Measurements from ENCODE around the gene FRMD4A.
"Not testable (repeated sequence)": the region's sequence is repeated elsewhere in the genome, so short reads cannot be mapped to it uniquely, and the experiment has no call there.

FRMD4A gene

GRCh38 chr10:13716081-13717071 lies 614.3 kb downstream of the FRMD4A start:
- DNase-seq (ENCODE audit: low read depth): no peak

GRCh38 chr10:13715596-13715995 lies 615.1 kb downstream of the FRMD4A start:
- DNase-seq (ENCODE audit: low read depth): not testable (repeated sequence)

GRCh38 chr10:13715100-13715499 lies 615.6 kb downstream of the FRMD4A start:
- DNase-seq (ENCODE audit: low read depth): no peak

GRCh38 chr10:13712837-13713581 lies 617.7 kb downstream of the FRMD4A start:
- DNase-seq (ENCODE audit: low read depth): no peak

GRCh38 chr10:13712476-13712836 lies 618.3 kb downstream of the FRMD4A start:
- no peak for DNase-seq (ENCODE audit: low read depth)

GRCh38 chr10:13711291-13711690 lies 619.4 kb downstream of the FRMD4A start:
- DNase-seq (ENCODE audit: low read depth): no peak

- no peak for DNase-seq (ENCODE audit: low read depth)
Observed at GRCh38 chr10:13709931-13710650, 620.6 kb downstream of the FRMD4A start.

- DNase-seq (ENCODE audit: low read depth): no peak
Observed at GRCh38 chr10:13708256-13708990, 622.3 kb downstream of the FRMD4A start.

- no peak for DNase-seq (ENCODE audit: low read depth)
Observed at GRCh38 chr10:13707156-13707881, 623.4 kb downstream of the FRMD4A start.

- DNase-seq (ENCODE audit: low read depth): no peak
Observed at GRCh38 chr10:13706604-13707003, 624.1 kb downstream of the FRMD4A start.

- no peak for DNase-seq (ENCODE audit: low read depth)
Observed at GRCh38 chr10:13706175-13706574, 624.5 kb downstream of the FRMD4A start.

- no peak for DNase-seq (ENCODE audit: low read depth)
Observed at GRCh38 chr10:13705526-13706174, 625.1 kb downstream of the FRMD4A start.

- DNase-seq (ENCODE audit: low read depth): no peak
Observed at GRCh38 chr10:13704964-13705363, 625.8 kb downstream of the FRMD4A start.

- DNase-seq (ENCODE audit: low read depth): no peak
Observed at GRCh38 chr10:13703997-13704536, 626.7 kb downstream of the FRMD4A start.

- no peak for DNase-seq (ENCODE audit: low read depth)
Observed at GRCh38 chr10:13703101-13703818, 627.5 kb downstream of the FRMD4A start.

- no peak for DNase-seq (ENCODE audit: low read depth)
Observed at GRCh38 chr10:13701157-13701919, 629.4 kb downstream of the FRMD4A start.

- DNase-seq (ENCODE audit: low read depth): no peak
Observed at GRCh38 chr10:13700473-13701144, 630.1 kb downstream of the FRMD4A start.

- DNase-seq (ENCODE audit: low read depth): no peak
Observed at GRCh38 chr10:13699216-13699615, 631.5 kb downstream of the FRMD4A start.

Measured in stimulated activated CD8-positive, alpha-beta memory T cell treated with anti-CD3 and anti-CD28 coated beads, Interleukin-12 subunit alpha, Interleukin-12 subunit beta, amount 100 ng/mL, for 4 hours (primary cell).